ENCODE data around the gene TMPO.

GRCh38 chr12:98504368-98504617 lies 11.1 kb upstream of the TMPO start:
- no peak for TF ChIP-seq CTCF (conservative IDR thresholded peaks at IDR 0.05; ENCODE audit: low read depth, low read length)
- TF ChIP-seq POLR2A (IDR thresholded peaks at IDR 0.05; ENCODE audit: low read depth, low read length) = no peak
- no peak for TF ChIP-seq RCOR1 (IDR thresholded peaks at IDR 0.05; ENCODE audit: insufficient replicate concordance, low read length)
